Heart right ventricle (tissue), 16 donors: Measurements from ENCODE around the gene TOPBP1. TPM values are rescaled to one million over a fixed set of nuclear protein-coding genes. Genes with fewer than 3 reads are reported as not detected.
A peak's percentile ranks its signal among the peaks of the same experiment; 100 is the strongest.

Experiments used
- ATAC-seq, 8 donors: fragments of 200-7000 bp; cut with Tn5 transposase; one replicate each; pipeline ENCODE4 v1.9.1; 2020; ENCODE audit warnings: mild to moderate bottlenecking in 8 of 8, moderate library complexity in 8 of 8, moderate number of reproducible peaks in 1 of 8
- DNase-seq, 2 donors: peaks; one replicate each; pipeline ENCODE4 v3.0.0-alpha.2; 2020
- H3K27ac ChIP-seq, 10 donors: fragments of 200-600 bp; sonication (generic) in 2 of 10; one replicate each; pipeline versions ENCODE4 v1.5.0 to v1.8.0; 2020 to 2022; ENCODE audit warnings: mild to moderate bottlenecking in 3 of 10
- H3K27me3 ChIP-seq, 7 donors: fragments of 200-600 bp; one replicate each; pipeline ENCODE4 v1.8.0; 2021 to 2022; ENCODE audit warnings: mild to moderate bottlenecking in 2 of 7
- H3K36me3 ChIP-seq, 9 donors: fragments of 200-600 bp; sonication (generic) in 1 of 9; one replicate each; pipeline versions ENCODE4 v1.5.0 to v1.8.0; 2020 to 2022; ENCODE audit warnings: mild to moderate bottlenecking in 2 of 9
- H3K4me1 ChIP-seq, 9 donors: fragments of 200-600 bp; sonication (generic) in 1 of 9; one replicate each; pipeline versions ENCODE4 v1.5.0 to v1.8.0; 2020 to 2022; ENCODE audit warnings: mild to moderate bottlenecking in 4 of 9
- H3K4me3 ChIP-seq, 10 donors: fragments of 200-600 bp; sonication (generic) in 2 of 10; one replicate each; pipeline versions ENCODE4 v1.5.0 to v1.8.0; 2020 to 2022; ENCODE audit warnings: mild to moderate bottlenecking in 7 of 10, moderate library complexity in 2 of 10
- H3K9me3 ChIP-seq, 11 donors: fragments of 200-600 bp in 10 of 11; sonication (generic) in 2 of 11; one replicate each; pipeline versions ENCODE4 v1.5.0 to v1.8.0; 2013 to 2022; ENCODE audit warnings: mild to moderate bottlenecking in 2 of 11, control low read depth in 1 of 11, moderate library complexity in 1 of 11
- CTCF ChIP-seq, 9 donors: fragments of 200-600 bp; sonication (generic) in 2 of 9; IDR thresholded peaks; one replicate each; pipeline versions ENCODE4 v1.5.0 to v1.8.0; 2021 to 2022; ENCODE audit warnings: antibody characterized with exemption in 9 of 9, mild to moderate bottlenecking in 5 of 9, moderate library complexity in 1 of 9
- WGBS, 2 donors: extraction: QIAGEN DNeasy Blood & Tissue Kit; methylation state at CpG; one replicate each; pipeline ENCODE4 v1.1.7; 2013; ENCODE audit warnings: inconsistent platforms in 1 of 2; 5-methylcytosine and 5-hydroxymethylcytosine counted together
- intact Hi-C, 10 donors: fragments of 100-400 bp; cut with DNase I; formaldehyde crosslinking; loops; one replicate each; pipeline versions ENCODE4 v1.11.1 to v1.14.2; 2022
- polyA plus RNA-seq, 2 donors: library from polyadenylated mRNA; stranded (reverse); fragments of 200-250 nt; gene quantifications; one replicate each; pipeline ENCODE4 v1.2.3, GENCODE V29; 2013
- total RNA-seq, 10 donors: library from RNA; stranded (reverse); fragmentation: NEBNext Ultra II Directional in 3 of 10; extraction: Animal tissue kit (Norgen Biotek cat#: 25700) in 3 of 10; gene quantifications; one replicate each; pipeline versions ENCODE4 v1.2.1 to v1.2.4, GENCODE V29; 2021 to 2023
- donor health status: Arrhythmogenic right ventricular cardiomyopathy.
- donor health status: ischemic (EF 13 %, LVEDD 7.1; RV severe dilation, severe dysfunction).
- donor health status: healthy with polysubstance abuse.
- donor health status: DM: no; HTN: yes; CAD: no.
- donor health status: DM: no; HTN: no; CAD: no.
- donor health status: ischemic (EF 25% LVEDD 6.9; RV normal size, moderate dysfunction).
- donor health status: ischemic (EF 25% LVEDD 5.7; RV mildly dilated, moderate dysfunction).
- donor health status: healthy.
- donor health status: DM: yes; HTN: yes; CAD: no.
- donor health status: Ischemic cardiomyopathy.
- donor health status: ischemic (EF 35%, LVEDD 5.7; RV mildly dilated, moderate dysfunction).
- donor health status: nonischemic (EF 11% LVEDD 7.7; RV severe dilation, severe dysfunction).
- donor health status: DM: yes; HTN: yes; CAD: no.
- donor health status: PGD.
- donor health status: ischemic (EF 29% LVEDD 5.4; RV normal size, mild dysfunction).
- donor health status: nonischemic (EF 23%, LVEDD 6.1; RV moderate dilation, normal function).

Gene TOPBP1
- total and polyA plus RNA-seq, 12 donors, result 5.7 to 11.8 (median 10.8) TPM

GRCh38 chr3:133568294-133569014 is 93.3 kb downstream of the TOPBP1 start:
- H3K4me1 ChIP-seq, result peaks cover 0 to 44% (median 18%) of the 10 kb centered on the region in 9 donors
- peak overlapping the region in 1 of 10 donors; percentile 8 for H3K27ac ChIP-seq
- intact Hi-C loops, result no loop called here
- H3K27me3 ChIP-seq, result no peaks in the 10 kb centered on the region
- WGBS, 2 donors, result 66 to 68% methylated on average over 8 of the region's 8 CpGs
- H3K4me3 ChIP-seq, result no peak overlapping the region
- DNase-seq (no peak), ATAC-seq (no peak)
- no peaks in the 10 kb centered on the region for H3K9me3 ChIP-seq
- no peak for TF ChIP-seq CTCF (IDR thresholded peaks at IDR 0.05)
- no peaks in the 10 kb centered on the region for H3K36me3 ChIP-seq

GRCh38 chr3:133563816-133564215 is 97.9 kb downstream of the TOPBP1 start:
- Histone ChIP-seq H3K27ac (no peak overlapping the region), H3K9me3 (peaks cover 0 to 11% (median 0%) of the 10 kb centered on the region in 11 donors), H3K4me1 (peaks cover 0 to 8% (median 0%) of the 10 kb centered on the region in 9 donors), H3K36me3 (no peaks in the 10 kb centered on the region), H3K4me3 (no peak overlapping the region), H3K27me3 (no peaks in the 10 kb centered on the region)
- DNase-seq (no peak), ATAC-seq (no peak)
- WGBS, 2 donors, result 73 to 84% methylated on average over 1 of the region's 1 CpG
- intact Hi-C loops, result no loop called here
- TF ChIP-seq CTCF (IDR thresholded peaks at IDR 0.05), result no peak

- 73 to 77% methylated on average over 5 of the region's 5 CpGs for WGBS, 2 donors
- intact Hi-C loops, result no loop called here
- Histone ChIP-seq H3K9me3 (peaks cover 0 to 18% (median 0%) of the 10 kb centered on the region in 11 donors), H3K4me1 (peaks cover 0 to 4% (median 0%) of the 10 kb centered on the region in 9 donors), H3K27me3 (no peaks in the 10 kb centered on the region), H3K36me3 (no peaks in the 10 kb centered on the region), H3K4me3 (no peak overlapping the region), H3K27ac (no peak overlapping the region)
- ATAC-seq, result no peak
- no peak for TF ChIP-seq CTCF (IDR thresholded peaks at IDR 0.05)
- no peak for DNase-seq
Observed at GRCh38 chr3:133563186-133563591, 98.6 kb downstream of the TOPBP1 start.

- no peak for TF ChIP-seq CTCF (IDR thresholded peaks at IDR 0.05)
- Histone ChIP-seq H3K9me3 (peaks cover 0 to 18% (median 0%) of the 10 kb centered on the region in 11 donors), H3K4me1 (no peaks in the 10 kb centered on the region), H3K27me3 (no peaks in the 10 kb centered on the region), H3K27ac (no peak overlapping the region), H3K4me3 (no peak overlapping the region), H3K36me3 (no peaks in the 10 kb centered on the region)
- intact Hi-C loops, result no loop called here
- WGBS, 2 donors, result 90 to 97% methylated on average over 1 of the region's 1 CpG
- no peak for ATAC-seq
- DNase-seq, result no peak
Observed at GRCh38 chr3:133562376-133562775, 99.4 kb downstream of the TOPBP1 start.
